Spinal cord (tissue), 10 donors: ENCODE data around the gene PLCB1. TPM values are rescaled to one million over a fixed set of nuclear protein-coding genes. Genes with fewer than 3 reads are reported as not detected.

Source experiments
- DNase-seq, 6 donors: peaks; one replicate each; pipeline versions ENCODE4 v3.0.0 to v3.0.0-alpha.2; 2013 to 2015; ENCODE audit warnings: low spot score in 6 of 6, low read depth in 4 of 6
- H3K27ac ChIP-seq: one replicate; pipeline ENCODE4 v1.5.1; 2013; ENCODE audit warnings: low read depth, low read length, control low read depth
- H3K27me3 ChIP-seq: one replicate; pipeline ENCODE4 v1.6.1; 2013; ENCODE audit warnings: low read length; ENCODE audit not compliant: control insufficient read depth, insufficient read depth
- H3K36me3 ChIP-seq: one replicate; pipeline ENCODE4 v1.6.1; 2013; ENCODE audit warnings: low read length; ENCODE audit not compliant: control insufficient read depth, insufficient read depth
- H3K4me1 ChIP-seq: one replicate; pipeline ENCODE4 v1.6.1; 2013; ENCODE audit warnings: low read length; ENCODE audit not compliant: control insufficient read depth, insufficient read depth
- H3K4me3 ChIP-seq: one replicate; pipeline ENCODE4 v1.5.1; 2013; ENCODE audit warnings: low read depth, low read length, control low read depth
- H3K9me3 ChIP-seq: one replicate; pipeline ENCODE4 v1.6.1; 2013; ENCODE audit warnings: low read length; ENCODE audit not compliant: control insufficient read depth, insufficient read depth
- WGBS: methylation state at CpG from one replicate; pipeline ENCODE4 v1.1.5; 2013; ENCODE audit warnings: missing lambda C conversion rate; ENCODE audit not compliant: insufficient coverage; 5-methylcytosine and 5-hydroxymethylcytosine counted together
- polyA plus RNA-seq, 2 donors: library from polyadenylated mRNA; unstranded; fragments of 120-200 nt; gene quantifications; one replicate each; pipeline ENCODE4 v1.2.1, GENCODE V29; 2013; ENCODE audit not compliant: insufficient read length in 2 of 2
- small RNA-seq: library from RNA; depleted of rRNA; stranded (forward); fragments of <200 nt; gene quantifications from one replicate; pipeline ENCODE3, GENCODE V24; 2014; ENCODE audit warnings: low replicate concordance
- total RNA-seq, 2 donors: library from RNA; depleted of rRNA in 1 of 2; stranded (reverse); fragments of 120-200 nt in 1 of 2; fragments of >200 nt in 1 of 2; gene quantifications; one replicate each; pipeline versions ENCODE4 v1.2.3 to v1.2.4, GENCODE V29; 2013 to 2014
- donor health status: healthy.

The PLCB1 gene
- total and polyA plus RNA-seq, 4 donors = 42.9 to 111 (median 88.2) TPM

DNA sequence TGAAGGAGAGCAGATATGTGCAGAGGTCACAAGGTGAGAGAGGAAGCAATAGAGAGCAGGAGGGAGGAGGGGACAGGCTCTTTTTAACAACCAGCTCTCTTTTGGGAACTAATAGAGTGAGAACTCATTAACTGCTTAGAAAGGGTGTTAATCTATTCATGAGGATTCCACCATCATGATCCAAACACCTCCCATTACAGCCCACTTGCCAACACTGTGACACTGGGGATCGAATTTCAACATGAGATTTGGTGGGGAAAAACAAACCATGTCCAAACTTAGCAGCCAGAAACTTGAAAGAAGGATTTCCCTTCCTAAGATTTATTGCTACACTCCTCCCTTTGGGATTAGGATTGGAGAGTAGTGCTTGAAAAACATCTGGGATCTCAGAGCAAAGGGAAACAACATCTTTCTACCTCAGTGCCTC is 801.3 kb downstream of the PLCB1 start:
- no CpG with 5 or more reads among the region's 1 CpG for WGBS
- no peak overlapping the region for H3K27ac ChIP-seq
- no peaks in the 10 kb centered on the region for H3K4me1 ChIP-seq
- H3K36me3 ChIP-seq = no peaks in the 10 kb centered on the region
- peak in 4 of 6 donors; percentile 15 to 83 (median 32) for DNase-seq
- no peak overlapping the region for H3K4me3 ChIP-seq
- no peaks in the 10 kb centered on the region for H3K27me3 ChIP-seq
- H3K9me3 ChIP-seq = no peaks in the 10 kb centered on the region

DNA sequence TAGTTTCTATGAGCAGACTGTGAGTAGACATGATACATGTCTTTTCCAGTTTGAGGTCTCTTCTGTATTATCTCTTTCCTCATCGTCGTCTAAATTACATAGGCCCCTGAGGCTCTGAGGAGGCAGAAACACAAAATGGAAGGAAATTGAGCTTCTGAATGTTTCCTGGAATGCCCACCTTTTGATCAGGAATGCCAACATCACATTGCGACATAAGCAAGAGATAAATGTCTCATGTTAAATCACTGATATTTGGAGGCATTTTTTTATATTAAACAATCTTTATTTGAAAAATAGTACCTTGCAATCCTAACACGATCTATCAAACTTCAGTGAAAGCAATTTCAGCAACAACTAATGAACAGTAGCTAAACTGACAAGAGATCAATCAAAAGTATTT is 802.3 kb downstream of the PLCB1 start:
- no peaks in the 10 kb centered on the region for H3K9me3 ChIP-seq
- no peaks in the 10 kb centered on the region for H3K27me3 ChIP-seq
- no peak overlapping the region for H3K4me3 ChIP-seq
- no peaks in the 10 kb centered on the region for H3K4me1 ChIP-seq
- WGBS = no CpG with 5 or more reads among the region's 4 CpGs
- no peaks in the 10 kb centered on the region for H3K36me3 ChIP-seq
- no peak overlapping the region for H3K27ac ChIP-seq
- peak in 1 of 6 donors; percentile 9 for DNase-seq

Small RNA genes lying within 50 kb of the gene (small RNA-seq; reads per million reads assigned to genes)
- gene AL445567.1 = not detected
- gene RNU105B = not detected

Other genes with a start within 250 kb of the PLCB1 start
- gene HAO1, start 191.8 kb upstream of the PLCB1 start, total RNA-seq = not detected
- not detected for gene HAO1, start 191.8 kb upstream of the PLCB1 start, polyA plus RNA-seq
- 10 to 100 TPM; 40.7 to 84.7 TPM for gene TMX4, start 112.5 kb upstream of the PLCB1 start, total RNA-seq
- 10 to 100 TPM; 50.4 to 62.9 TPM for gene TMX4, start 112.5 kb upstream of the PLCB1 start, polyA plus RNA-seq